PFSK-1 (cell line): ENCODE results near the gene DUSP8.

Source experiments
- FOXP2 ChIP-seq: optimal IDR thresholded peaks from 2 replicates; pipeline ENCODE3; 2011; ENCODE audit warnings: borderline replicate concordance, control low read depth, inconsistent platforms; ENCODE audit not compliant: insufficient read depth; ENCODE audit errors: extremely low read length, extremely low read depth
- POLR2AphosphoS5 ChIP-seq: IDR thresholded peaks from 2 replicates; pipeline ENCODE4 v1.6.1; 2012; ENCODE audit warnings: low read depth, mild to moderate bottlenecking, control low read depth, low read length, moderate library complexity
- SIN3A ChIP-seq: IDR thresholded peaks from 2 replicates; pipeline ENCODE4 v1.6.1; 2012; ENCODE audit warnings: mild to moderate bottlenecking, low read length, moderate library complexity, borderline replicate concordance; ENCODE audit not compliant: insufficient read depth
- TAF1 ChIP-seq: IDR thresholded peaks from 2 replicates; pipeline ENCODE4 v1.6.1; 2012; ENCODE audit warnings: low read length, control low read depth, borderline replicate concordance; ENCODE audit not compliant: insufficient read depth
- TF ChIP-seq, protein P1 (sequence below), 2 experiments: IDR thresholded peaks; 2 replicates each; pipeline versions ENCODE4 v1.6.1 to v1.8.0; 2011 to 2012; ENCODE audit warnings: low read depth in 2 of 2, low read length in 2 of 2, control low read depth in 1 of 2, inconsistent platforms in 1 of 2, mild to moderate bottlenecking in 1 of 2, moderate library complexity in 1 of 2; ENCODE audit not compliant: insufficient read depth in 1 of 2

DUSP8 gene

DNA sequence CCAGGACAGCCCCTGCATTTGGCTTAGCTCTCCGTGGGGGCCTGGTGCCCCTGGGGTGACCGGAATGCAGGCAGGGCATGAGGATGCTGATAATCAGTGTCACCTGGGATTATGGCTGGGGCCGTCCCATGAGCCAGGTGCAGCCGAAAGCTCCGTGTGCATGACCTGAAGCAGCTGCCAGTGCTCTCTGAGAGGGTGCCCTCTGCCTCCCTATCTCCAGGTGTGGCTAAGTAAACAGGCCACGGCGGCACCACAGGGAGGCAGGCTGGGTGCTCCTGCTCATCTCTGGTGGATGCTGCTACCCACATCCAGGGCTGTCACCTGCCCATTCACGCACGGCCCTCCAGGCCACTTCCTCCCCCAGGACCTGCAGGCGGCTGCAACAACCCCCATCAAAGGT lies 29.8 kb downstream of the DUSP8 start:
- no peak for TF ChIP-seq TAF1
- no peak for TF ChIP-seq FOXP2
- no peak for TF ChIP-seq POLR2AphosphoS5
- TF ChIP-seq, protein P1, sequence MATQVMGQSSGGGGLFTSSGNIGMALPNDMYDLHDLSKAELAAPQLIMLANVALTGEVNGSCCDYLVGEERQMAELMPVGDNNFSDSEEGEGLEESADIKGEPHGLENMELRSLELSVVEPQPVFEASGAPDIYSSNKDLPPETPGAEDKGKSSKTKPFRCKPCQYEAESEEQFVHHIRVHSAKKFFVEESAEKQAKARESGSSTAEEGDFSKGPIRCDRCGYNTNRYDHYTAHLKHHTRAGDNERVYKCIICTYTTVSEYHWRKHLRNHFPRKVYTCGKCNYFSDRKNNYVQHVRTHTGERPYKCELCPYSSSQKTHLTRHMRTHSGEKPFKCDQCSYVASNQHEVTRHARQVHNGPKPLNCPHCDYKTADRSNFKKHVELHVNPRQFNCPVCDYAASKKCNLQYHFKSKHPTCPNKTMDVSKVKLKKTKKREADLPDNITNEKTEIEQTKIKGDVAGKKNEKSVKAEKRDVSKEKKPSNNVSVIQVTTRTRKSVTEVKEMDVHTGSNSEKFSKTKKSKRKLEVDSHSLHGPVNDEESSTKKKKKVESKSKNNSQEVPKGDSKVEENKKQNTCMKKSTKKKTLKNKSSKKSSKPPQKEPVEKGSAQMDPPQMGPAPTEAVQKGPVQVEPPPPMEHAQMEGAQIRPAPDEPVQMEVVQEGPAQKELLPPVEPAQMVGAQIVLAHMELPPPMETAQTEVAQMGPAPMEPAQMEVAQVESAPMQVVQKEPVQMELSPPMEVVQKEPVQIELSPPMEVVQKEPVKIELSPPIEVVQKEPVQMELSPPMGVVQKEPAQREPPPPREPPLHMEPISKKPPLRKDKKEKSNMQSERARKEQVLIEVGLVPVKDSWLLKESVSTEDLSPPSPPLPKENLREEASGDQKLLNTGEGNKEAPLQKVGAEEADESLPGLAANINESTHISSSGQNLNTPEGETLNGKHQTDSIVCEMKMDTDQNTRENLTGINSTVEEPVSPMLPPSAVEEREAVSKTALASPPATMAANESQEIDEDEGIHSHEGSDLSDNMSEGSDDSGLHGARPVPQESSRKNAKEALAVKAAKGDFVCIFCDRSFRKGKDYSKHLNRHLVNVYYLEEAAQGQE (IDR thresholded peaks at IDR 0.05; ENCODE audit: insufficient read depth in 1 of 2, low read depth in 2 of 2, low read length in 2 of 2): no peak
- no peak for TF ChIP-seq SIN3A

DNA sequence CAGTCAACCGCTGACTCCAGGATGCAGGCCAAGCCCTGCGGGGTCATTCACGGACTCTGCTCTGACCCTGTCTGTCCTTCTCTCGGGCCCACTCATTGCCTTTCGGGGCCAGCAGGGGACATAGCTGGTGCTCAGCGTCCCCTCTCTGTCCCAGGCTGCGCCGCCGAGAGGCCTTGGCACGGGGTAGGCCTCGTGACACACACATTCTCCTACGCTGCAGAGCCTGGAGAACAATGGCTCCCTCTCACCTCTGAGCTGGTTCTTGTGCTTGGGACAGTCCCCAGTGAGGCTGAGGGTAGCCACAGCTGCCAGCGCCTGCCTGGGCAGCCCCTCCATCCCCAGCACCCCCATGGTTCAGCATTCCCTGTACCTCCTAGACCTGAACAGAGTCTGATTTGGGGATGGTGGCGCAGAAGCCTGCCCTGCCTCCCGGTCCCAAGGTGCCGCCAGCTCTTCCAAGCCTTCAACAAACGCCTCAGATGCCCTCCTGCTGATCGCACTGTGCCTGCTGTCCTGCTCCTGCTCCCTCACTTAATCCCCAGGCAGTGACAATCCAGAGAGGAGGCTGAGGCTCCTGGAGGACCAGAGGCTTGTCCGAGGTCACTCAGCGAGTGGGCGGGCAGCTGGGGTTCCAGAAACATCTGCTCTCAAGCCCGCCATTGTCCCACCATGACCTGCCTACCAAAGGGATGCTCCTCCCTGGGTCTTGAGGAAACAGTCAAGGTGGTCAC lies 30.4 kb downstream of the DUSP8 start:
- no peak for TF ChIP-seq FOXP2
- TF ChIP-seq SIN3A: no peak

DNA sequence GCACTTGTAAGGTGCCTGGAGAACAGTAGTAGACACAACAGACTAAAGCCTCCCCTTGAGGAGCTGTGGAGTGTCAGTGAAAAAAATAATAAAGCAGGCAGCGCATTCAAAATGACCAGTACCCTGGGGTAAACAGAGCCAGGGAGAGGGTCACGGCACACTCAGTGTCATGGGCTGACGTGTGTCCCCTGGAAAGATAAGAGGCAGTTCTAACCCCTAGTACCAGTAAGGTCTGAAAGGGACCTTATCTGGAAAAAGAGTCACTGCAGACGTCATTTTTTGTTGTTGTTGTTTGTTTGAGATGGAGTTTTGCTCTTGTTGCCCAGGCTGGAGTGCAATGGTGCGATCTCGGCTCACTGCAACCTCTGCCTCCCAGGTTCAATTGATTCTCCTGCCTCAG lies 32.0 kb downstream of the DUSP8 start:
- TF ChIP-seq TAF1: no peak
- TF ChIP-seq, protein P1 (IDR thresholded peaks at IDR 0.05; ENCODE audit: insufficient read depth in 1 of 2, low read depth in 2 of 2, low read length in 2 of 2): no peak
- no peak for TF ChIP-seq SIN3A
- no peak for TF ChIP-seq POLR2AphosphoS5
- TF ChIP-seq FOXP2: no peak

DNA sequence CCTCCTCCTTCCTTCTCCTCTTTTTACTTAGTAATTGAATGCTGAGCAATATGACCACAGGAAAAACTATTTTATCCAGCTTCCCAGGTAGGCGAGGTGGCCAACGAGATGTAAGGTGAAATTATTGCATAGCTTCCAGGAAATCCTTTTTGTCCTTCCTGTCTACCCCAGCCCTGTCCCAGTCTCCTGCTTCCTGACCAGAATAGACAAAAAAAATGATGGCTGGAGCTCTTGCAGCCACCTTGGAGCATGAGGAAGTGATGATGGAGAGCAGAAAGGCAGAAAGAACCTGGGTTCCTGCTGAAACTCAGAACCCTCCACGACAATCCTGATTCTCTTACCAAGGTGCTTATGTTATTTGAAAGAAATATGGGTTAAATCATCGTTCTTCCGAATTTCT lies 33.9 kb downstream of the DUSP8 start:
- no peak for TF ChIP-seq POLR2AphosphoS5
- no peak for TF ChIP-seq SIN3A
- TF ChIP-seq TAF1: no peak
- no peak for TF ChIP-seq FOXP2
- TF ChIP-seq, protein P1 (IDR thresholded peaks at IDR 0.05; ENCODE audit: insufficient read depth in 1 of 2, low read depth in 2 of 2, low read length in 2 of 2): no peak

DNA sequence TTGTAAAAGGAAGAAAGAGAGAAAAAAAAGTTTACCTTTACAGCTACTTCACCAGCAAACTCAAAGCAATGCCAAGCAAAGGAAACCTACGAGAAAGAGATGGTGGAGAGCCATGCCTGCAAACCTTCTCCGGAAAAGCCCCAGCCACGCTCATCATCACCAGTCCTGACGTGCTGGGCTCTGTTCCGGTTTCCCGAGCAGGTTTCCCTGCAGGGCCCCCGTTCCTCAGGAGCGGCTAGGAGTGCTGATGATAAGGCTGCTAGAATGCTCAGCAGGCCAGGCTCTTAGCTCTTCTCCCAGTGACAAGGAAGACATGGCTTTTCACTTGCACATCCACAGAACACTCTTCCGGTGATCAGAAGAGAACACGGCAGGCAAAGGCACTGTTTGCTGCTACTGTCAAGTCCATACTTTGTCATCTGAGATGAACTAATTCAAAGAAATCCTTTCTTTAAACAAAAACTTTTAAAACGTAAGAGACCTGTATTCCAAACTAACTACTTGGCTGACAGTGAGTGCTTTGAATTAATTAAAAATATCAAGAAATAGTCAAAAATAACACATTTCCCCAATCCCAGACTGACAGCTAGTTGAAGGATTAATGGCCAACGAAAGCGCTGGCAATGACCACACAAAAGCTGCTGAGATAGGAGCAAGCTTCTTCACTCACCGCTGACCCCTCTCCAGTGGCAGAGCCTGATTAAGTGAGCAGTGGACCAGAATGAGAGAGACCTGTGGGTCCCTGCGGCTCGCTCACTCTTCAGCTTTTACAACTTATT lies 35.8 kb downstream of the DUSP8 start:
- TF ChIP-seq TAF1: no peak
- TF ChIP-seq FOXP2: no peak
- no peak for TF ChIP-seq POLR2AphosphoS5

DNA sequence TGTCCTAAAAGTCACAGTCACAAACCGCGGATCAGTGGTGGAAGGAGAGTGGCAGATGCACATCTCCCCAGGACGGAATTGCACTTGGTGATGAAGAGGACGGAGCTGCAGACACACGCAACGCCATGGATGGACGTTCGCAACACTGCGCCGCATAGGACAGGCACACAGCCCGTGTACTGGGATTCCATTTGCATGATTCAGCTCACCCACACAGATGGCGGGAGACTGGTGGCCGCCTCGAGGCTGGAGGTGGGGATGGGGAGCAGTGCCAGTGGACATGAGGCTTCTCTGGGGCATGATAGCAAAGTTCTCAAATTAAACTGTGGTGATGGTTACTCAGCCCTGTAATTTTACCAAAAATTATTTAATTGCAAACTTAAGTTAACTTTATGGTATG lies 37.4 kb downstream of the DUSP8 start:
- TF ChIP-seq SIN3A (no peak), TAF1 (no peak), POLR2AphosphoS5 (no peak), FOXP2 (no peak)
- TF ChIP-seq, protein P1 (IDR thresholded peaks at IDR 0.05; ENCODE audit: insufficient read depth in 1 of 2, low read depth in 2 of 2, low read length in 2 of 2): no peak
